Stimulated activated CD4-positive, alpha-beta T cell treated with anti-CD3 and anti-CD28 coated beads, Interleukin-15, amount 100 ng/mL, for 1 hour (primary cell): Measurements from ENCODE around the gene ABI2.
"Not testable (repeated sequence)": the region's sequence is repeated elsewhere in the genome, so short reads cannot be mapped to it uniquely, and the experiment has no call there.

Experiments
- DNase-seq, 2 donors: peaks; one replicate each; pipeline ENCODE4 v3.0.0-alpha.2; 2020; ENCODE audit warnings: low read depth in 1 of 2, low spot score in 1 of 2

The ABI2 gene

GRCh38 chr2:203427061-203427460 lies 98.9 kb downstream of the ABI2 start:
- no peak for DNase-seq

- DNase-seq = not testable (repeated sequence)
These were observed 101.4 kb downstream of the ABI2 start for GRCh38 chr2:203429643-203430042.

- no peak for DNase-seq
These were observed 103.4 kb downstream of the ABI2 start for GRCh38 chr2:203431391-203432185.

- DNase-seq = no peak
These were observed 104.6 kb downstream of the ABI2 start for GRCh38 chr2:203432811-203433210.

GRCh38 chr2:203436496-203436895 lies 108.3 kb downstream of the ABI2 start:
- no peak for DNase-seq

DNA sequence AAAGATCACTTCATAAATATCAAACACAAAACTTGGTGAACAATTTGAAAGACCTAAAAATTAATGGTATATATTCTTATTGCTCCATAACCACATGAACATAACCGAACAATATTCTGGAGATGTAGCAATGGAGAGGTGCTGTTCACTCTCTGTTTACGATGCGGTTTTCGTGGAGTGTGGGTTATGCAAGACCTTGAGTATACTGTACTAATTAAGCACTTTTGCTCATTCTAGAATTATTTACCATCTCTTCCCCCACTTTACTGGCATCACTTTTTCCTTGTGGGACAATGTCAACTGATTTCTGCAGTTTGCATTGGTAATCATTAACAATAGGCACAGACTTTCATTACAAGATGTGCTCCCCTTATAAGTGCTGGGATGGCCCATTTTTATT lies 109.3 kb downstream of the ABI2 start:
- DNase-seq = no peak

DNA sequence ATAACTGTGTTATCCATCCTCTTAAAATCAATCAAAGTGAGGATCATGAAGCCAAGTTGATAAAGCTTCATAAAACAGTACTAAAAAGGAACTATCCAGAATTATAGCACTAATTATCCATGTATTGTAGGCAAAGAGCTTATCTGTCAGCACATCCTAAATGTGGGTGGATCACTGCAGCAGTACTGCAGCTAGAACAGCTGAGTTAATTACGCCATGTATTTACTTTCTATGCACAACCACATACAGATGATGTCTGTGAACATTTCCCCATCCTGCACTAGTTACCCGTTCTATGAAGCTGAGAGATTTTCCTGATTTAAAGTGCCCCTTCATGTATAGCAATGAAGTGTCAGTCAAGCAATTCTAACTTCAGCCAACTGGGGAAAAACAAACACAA lies 110.3 kb downstream of the ABI2 start:
- DNase-seq = no peak

DNA sequence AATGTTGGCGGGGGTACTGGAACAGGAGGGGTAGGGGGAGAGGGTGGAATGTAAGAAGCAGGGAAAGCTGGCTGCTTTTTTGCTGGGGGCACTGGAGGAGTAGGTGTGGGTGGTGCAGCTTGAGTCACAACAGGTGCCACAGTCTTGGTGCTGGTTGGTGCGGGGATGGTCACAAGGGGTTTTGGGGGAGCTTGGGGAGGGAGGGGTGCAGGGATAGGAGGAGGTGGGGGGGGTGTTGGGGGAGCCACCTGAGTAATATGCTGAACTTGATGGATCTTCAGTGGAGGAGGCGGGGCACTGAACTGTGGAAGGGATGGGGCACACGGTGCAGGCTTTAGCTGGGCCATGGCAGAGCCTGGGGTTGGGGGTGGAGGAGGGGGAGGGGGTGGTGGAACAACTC lies 112.5 kb downstream of the ABI2 start:
- no peak for DNase-seq

GRCh38 chr2:203441463-203441862 lies 113.3 kb downstream of the ABI2 start:
- DNase-seq = no peak

GRCh38 chr2:203442463-203442862 lies 114.3 kb downstream of the ABI2 start:
- DNase-seq = no peak

DNA sequence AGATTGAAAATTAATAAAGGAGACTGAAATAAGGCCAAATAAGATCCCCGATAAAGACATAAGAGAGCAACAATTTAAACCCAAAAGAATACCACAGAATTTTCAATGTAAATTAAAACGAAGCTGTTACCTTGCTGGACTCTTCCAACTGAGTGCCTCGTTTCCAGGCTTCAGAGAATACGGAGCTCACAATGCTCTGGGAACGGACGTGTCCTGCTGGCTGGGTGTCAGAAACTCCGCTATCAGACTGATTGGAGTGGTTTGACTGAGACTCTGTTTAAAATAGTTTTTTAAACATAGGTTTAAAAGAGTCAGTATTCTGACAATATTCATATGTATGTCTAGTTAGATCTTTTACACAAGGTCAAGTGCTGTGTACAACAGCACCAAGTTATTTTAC lies 116.5 kb downstream of the ABI2 start:
- no peak for DNase-seq

DNA sequence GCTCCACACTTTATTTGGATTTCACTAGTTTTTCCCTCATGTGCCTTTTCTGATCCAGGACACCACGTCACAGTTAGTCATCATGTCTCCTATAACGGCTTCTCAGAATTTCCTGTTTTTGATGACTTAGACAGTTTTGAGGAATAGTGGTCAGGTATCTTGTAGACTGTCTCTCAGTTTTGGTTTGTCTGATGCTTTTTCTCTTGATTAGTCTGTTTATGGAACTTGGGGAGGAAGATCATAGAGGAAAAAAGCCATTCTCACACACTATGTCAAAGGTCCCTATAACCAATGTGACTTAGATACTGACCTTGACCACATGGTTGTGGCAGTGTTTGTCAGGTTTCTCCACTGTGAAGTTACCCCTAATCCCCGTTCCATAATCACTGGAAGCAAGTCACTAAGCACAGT lies 117.9 kb downstream of the ABI2 start:
- DNase-seq = no peak

- no peak for DNase-seq
These were observed 118.6 kb downstream of the ABI2 start for GRCh38 chr2:203446780-203447179.

DNA sequence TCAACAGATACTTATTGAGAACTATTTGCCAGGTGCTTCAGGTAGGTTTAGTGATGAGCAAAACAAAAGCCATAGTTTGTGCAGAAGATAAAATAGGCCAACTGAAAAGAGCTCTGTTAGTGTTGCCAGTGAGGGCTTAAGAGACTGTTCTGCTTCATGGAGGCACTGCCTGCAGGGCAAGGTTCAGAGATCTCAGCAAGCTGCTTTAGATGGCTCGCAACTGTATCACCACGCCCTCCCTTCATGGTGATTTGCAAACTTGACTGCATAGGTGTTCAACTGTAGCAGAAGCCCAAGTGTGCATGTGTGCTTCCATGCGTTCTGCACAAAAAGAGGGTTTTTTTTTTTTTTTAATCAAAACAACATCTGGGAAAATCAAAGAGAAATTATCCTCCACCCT lies 122.4 kb downstream of the ABI2 start:
- DNase-seq = no peak

DNA sequence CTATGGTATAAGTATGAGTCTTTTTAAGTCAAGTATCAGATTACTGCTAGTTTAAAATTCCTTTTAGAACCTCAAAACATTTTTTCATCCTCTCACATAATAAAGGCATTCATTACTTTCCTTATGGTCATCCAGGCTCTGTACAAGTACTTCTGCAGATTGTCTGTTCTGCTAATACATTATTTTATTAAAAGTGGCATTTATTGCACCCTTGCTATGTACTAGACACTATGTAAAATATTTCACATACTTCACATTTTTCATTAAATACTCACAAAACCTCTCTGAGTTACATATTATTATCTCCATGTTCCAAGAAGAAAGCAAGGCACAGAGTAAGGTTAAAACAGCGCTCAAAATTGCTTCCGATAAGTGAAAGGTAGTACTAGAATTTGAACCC lies 122.8 kb downstream of the ABI2 start:
- no peak for DNase-seq

- no peak for DNase-seq
These were observed 123.5 kb downstream of the ABI2 start for GRCh38 chr2:203451689-203452088.

DNA sequence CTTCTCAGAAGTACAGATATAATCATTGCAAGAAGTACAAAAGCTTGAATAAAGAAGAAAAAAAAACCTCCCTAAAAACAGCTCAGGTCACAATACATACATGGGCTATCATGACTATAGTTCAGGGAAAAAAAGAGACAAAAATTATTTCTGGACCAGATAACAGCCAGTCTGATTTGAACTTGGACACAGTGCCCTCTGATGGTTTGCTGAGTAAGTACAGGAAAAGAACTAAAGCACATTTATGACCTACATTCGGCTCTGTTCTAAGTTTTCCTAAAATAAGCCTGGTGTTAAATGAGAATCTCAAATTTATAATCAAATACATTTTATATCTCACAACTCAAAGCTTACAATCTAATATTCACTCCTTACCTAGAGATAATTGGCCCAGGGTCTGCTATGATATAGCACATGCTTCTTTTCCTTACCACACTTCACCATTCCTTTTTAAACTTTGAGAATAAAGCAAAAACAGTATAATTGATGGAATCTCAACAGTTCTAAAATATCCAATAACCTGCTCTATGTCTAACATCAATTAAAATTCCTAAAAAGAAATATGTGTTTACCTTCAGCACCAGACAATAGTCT lies 125.8 kb downstream of the ABI2 start:
- no peak for DNase-seq

DNA sequence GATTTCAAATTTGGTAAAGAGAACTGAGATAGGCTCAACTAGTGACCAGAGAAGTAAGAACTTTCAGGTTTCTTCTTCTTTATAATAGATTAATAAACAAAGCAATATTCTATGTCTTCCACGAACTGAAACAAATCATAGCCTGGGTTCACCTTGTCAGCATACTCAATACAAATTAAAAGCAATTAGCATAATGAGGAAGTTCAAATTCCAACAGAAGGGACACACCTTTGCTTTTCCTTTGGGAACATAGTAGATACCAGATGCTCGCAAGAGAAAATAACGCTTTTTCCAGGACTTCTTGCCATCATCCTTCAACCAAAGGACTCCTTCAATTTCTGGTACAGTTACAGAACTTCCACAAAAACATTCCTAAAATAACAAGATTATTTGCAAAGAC lies 127.0 kb downstream of the ABI2 start:
- DNase-seq = no peak

- DNase-seq = no peak
These were observed 133.6 kb downstream of the ABI2 start for GRCh38 chr2:203461746-203462145.

DNA sequence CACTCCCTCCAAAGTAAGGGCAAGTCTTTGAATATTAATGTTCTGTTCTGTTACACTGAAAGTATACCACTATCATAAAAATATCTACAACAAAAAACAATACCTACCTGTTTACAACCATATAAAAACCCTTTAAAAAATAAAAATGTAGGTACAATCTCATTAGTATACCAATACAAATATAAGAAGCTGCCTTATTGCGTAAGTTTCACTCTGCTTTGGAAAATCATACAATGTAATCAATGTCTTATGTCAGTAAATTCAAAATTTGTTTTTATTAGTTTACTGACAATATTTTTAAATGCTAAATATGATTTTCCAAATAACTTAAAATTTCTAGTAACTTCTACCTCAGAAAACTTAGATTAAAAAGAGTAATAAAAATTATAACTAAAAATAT lies 134.1 kb downstream of the ABI2 start:
- no peak for DNase-seq

DNA sequence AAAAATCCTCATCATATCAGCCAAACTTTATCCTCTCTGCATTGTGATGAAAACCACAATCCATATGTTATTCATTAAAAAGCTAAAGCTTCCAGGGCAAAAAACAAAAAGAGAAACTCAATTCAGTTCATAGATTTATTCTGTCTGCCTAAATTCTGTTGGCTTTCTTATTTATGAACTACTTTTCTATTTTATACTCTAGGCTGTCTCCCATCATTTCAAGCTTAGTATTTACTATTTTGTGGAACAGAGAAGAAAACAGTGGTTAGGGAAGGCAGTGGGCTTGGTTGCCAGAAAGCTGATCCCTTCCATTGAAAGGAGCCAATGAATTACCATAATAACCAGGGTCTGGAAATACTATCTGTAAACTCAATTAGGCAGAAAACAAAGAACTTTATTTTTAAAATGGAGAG lies 135.1 kb downstream of the ABI2 start:
- DNase-seq = no peak

DNA sequence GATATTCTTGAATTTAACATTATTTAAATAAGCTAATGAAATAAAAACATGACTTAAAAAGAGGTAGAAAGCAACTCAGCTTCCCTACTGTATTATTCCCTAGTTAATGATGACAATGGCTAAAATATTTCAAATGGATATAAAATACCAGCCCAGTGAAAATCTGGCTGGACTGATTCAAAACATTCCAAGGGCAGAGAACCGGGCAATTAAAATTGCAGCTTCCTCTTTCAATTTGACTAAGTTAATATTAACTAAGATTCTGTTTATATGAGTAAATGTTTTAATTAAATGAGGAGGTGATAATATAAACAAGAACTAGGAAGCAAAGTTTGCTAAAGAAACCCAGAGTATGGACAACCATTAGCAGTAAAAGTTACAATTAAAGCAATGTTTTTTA lies 141.4 kb downstream of the ABI2 start:
- no peak for DNase-seq

DNA sequence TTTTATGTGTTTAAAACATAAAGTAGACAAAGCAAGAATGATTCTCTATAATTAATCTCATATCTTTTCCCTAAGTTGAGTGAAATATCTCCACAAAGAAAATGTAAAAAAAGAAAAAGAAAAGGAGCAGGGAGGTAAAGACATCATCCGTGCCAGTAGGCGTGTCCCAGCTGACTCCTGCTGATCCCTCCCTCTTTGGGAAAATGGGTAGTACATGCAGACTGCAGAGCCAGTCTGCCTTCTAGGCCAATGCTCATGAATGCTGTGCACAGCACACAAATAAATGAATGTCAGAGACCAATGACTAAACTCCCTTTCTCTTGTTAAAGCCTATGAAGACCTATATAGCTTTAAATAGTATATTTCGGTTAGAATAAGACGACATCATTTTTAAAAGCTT lies 142.2 kb downstream of the ABI2 start:
- no peak for DNase-seq
